HCT116 (cell line): ENCODE measurements around the gene PRRG2.

Experiments
- EZH2 ChIP-seq: fragments of 200-600 bp; sonication (generic); IDR thresholded peaks from 2 replicates; pipeline ENCODE4 v1.6.1; 2017; ENCODE audit warnings: antibody characterized with exemption, mixed run types
- FOSL1 ChIP-seq: IDR thresholded peaks from 2 replicates; pipeline ENCODE4 v1.6.1; 2012; ENCODE audit warnings: low read depth
- POLR2A ChIP-seq: IDR thresholded peaks from 2 replicates; pipeline ENCODE4 v1.7.0; 2011; ENCODE audit warnings: borderline replicate concordance; ENCODE audit not compliant: insufficient read depth, insufficient read length; ENCODE audit errors: extremely low read depth
- REST ChIP-seq: IDR thresholded peaks from 2 replicates; pipeline ENCODE4 v1.6.1; 2012; ENCODE audit warnings: low read depth
- ZNF274 ChIP-seq: fragments of 200-500 bp; sonication (Bioruptor generic); IDR thresholded peaks from 2 replicates; pipeline ENCODE4 v1.6.1; 2014; ENCODE audit warnings: mild to moderate bottlenecking, low read depth, low read length, inconsistent platforms
- TF ChIP-seq, protein P1 (sequence below): IDR thresholded peaks from 2 replicates; pipeline ENCODE4 v1.6.1; 2012
- TF ChIP-seq, protein P2 (sequence below), 3 experiments: fragments of 200-600 bp in 1 of 3; sonication (generic) in 1 of 3; IDR thresholded peaks in 2 of 3; conservative IDR thresholded peaks in 1 of 3; 2 replicates each; pipeline ENCODE4 v1.5.1; 2012 to 2017; ENCODE audit warnings: low read depth in 2 of 3, low read length in 2 of 3, antibody characterized with exemption in 1 of 3, borderline replicate concordance in 1 of 3, control low read depth in 1 of 3, mild to moderate bottlenecking in 1 of 3, mixed read lengths in 1 of 3, mixed run types in 1 of 3, moderate library complexity in 1 of 3; ENCODE audit not compliant: insufficient read depth in 1 of 3

DNA sequence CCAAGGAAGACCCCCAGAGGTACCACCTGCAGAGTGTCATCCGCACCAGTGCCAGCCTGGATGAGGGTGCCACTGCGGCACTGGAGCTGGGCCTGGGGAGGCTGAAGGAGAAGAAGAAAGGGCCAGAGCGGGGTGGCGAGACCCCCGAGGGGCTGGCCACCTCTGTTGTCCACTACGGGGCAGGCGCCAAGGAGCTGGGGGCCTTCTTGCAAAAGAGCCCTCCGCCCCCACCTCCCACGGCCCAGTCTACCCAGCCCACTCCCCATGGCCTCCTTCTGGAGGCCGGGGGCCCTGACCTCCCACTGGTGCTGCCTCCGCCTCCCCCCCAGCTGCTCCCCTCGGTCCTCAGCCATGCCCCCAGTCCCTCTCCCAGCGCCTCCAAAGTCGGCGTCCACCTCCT lies 15.3 kb downstream of the PRRG2 start:
- no peak for TF ChIP-seq POLR2A
- TF ChIP-seq REST = no peak
- no peak for TF ChIP-seq ZNF274
- TF ChIP-seq FOSL1 = no peak
- TF ChIP-seq, protein P1, sequence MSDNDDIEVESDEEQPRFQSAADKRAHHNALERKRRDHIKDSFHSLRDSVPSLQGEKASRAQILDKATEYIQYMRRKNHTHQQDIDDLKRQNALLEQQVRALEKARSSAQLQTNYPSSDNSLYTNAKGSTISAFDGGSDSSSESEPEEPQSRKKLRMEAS = no peak
- TF ChIP-seq, protein P2, sequence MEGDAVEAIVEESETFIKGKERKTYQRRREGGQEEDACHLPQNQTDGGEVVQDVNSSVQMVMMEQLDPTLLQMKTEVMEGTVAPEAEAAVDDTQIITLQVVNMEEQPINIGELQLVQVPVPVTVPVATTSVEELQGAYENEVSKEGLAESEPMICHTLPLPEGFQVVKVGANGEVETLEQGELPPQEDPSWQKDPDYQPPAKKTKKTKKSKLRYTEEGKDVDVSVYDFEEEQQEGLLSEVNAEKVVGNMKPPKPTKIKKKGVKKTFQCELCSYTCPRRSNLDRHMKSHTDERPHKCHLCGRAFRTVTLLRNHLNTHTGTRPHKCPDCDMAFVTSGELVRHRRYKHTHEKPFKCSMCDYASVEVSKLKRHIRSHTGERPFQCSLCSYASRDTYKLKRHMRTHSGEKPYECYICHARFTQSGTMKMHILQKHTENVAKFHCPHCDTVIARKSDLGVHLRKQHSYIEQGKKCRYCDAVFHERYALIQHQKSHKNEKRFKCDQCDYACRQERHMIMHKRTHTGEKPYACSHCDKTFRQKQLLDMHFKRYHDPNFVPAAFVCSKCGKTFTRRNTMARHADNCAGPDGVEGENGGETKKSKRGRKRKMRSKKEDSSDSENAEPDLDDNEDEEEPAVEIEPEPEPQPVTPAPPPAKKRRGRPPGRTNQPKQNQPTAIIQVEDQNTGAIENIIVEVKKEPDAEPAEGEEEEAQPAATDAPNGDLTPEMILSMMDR (IDR thresholded peaks at IDR 0.05 in 2 of 3, conservative IDR thresholded peaks at IDR 0.05 in 1 of 3; ENCODE audit: borderline replicate concordance in 1 of 3, insufficient read depth in 1 of 3, low read depth in 2 of 3, low read length in 2 of 3) = no peak
- no peak for TF ChIP-seq EZH2
